HG02840 (cell line): Measurements from ENCODE around the gene C6orf89.

Experiments used
- ATAC-seq: cut with Tn5 transposase; IDR thresholded peaks from one replicate; pipeline ENCODE4 v1.9.1; 2021; ENCODE audit warnings: mild to moderate bottlenecking, moderate library complexity, moderate number of reproducible peaks; ENCODE audit not compliant: unreplicated experiment, low FRiP score

The C6orf89 gene, protein sequence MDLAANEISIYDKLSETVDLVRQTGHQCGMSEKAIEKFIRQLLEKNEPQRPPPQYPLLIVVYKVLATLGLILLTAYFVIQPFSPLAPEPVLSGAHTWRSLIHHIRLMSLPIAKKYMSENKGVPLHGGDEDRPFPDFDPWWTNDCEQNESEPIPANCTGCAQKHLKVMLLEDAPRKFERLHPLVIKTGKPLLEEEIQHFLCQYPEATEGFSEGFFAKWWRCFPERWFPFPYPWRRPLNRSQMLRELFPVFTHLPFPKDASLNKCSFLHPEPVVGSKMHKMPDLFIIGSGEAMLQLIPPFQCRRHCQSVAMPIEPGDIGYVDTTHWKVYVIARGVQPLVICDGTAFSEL

DNA sequence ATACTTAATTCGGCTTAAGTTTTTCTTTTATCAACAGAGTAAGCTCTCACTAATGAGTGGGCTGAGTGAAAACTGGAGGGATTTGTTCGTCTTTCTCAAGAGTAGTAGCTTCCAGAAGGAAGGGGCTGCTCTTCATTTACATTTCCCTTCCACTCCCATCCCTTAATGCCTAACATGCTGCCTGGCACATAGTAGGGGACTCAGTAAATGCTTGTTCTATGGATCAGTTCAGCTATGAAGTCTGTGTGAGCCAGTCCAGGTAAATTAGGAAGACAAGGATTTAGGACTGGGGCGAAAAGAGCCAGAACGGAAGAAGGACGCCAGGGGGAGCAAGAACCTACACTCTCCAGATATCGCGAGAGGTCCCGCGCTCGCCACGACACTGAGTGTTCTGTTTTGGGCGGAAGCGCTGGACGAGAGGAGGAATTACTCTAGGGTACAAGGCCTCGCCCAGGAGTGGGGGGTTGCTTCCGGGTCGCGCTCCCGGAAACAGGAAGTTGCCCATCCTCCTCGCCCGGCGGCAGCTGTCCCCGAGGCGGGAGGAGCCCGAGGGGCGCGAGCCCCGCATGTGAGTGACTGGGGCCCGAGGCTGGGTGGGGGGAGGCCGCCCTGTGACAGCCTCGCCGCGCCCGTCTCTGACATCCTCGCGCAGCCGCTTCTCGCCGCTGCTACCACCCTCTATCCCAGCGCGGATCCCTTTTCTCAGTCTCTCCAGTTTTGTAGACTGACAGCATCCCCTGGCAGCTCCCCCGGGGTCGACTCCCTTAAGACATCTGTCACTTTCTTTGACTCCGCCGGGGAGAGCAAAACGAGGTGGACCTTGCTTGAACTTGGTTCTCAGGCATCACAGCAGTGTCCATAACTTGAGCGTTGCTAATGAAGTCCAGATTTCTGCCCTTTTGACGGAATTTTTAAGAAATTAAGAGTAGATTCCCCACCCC lies at the start of gene C6orf89:
C6orf89 (plus strand) TSS at position 492 of the 941 bp plus-strand sequence. CDS start 13,493 bp downstream, outside the sequence.
- ATAC-seq: peak; percentile 98

GRCh38 chr6:36836111-36837021 lies 49.4 kb upstream of the C6orf89 start:
- no peak for ATAC-seq

- ATAC-seq: no peak
Measured at GRCh38 chr6:36837022-36837339, 48.8 kb upstream of the C6orf89 start.

DNA sequence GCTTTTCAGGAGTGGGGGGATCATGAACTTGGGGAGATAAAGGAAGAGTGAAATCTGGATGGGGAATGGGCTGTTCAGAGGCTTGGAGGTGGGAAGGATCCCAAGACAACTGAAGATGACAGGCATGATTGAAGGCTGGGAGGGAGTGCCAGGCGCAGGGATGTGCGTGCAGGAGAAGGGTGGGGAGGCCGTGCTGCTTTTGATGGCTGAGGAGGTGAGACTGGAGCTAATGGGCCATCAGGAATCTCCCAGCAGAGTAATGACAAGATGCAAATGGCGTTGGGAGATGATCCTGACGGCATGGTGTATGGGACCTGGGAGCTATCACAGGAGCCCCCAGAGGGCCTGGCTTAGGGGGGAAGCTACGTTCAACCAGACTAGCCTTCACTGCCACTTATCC lies 48.1 kb upstream of the C6orf89 start:
- ATAC-seq: no peak

DNA sequence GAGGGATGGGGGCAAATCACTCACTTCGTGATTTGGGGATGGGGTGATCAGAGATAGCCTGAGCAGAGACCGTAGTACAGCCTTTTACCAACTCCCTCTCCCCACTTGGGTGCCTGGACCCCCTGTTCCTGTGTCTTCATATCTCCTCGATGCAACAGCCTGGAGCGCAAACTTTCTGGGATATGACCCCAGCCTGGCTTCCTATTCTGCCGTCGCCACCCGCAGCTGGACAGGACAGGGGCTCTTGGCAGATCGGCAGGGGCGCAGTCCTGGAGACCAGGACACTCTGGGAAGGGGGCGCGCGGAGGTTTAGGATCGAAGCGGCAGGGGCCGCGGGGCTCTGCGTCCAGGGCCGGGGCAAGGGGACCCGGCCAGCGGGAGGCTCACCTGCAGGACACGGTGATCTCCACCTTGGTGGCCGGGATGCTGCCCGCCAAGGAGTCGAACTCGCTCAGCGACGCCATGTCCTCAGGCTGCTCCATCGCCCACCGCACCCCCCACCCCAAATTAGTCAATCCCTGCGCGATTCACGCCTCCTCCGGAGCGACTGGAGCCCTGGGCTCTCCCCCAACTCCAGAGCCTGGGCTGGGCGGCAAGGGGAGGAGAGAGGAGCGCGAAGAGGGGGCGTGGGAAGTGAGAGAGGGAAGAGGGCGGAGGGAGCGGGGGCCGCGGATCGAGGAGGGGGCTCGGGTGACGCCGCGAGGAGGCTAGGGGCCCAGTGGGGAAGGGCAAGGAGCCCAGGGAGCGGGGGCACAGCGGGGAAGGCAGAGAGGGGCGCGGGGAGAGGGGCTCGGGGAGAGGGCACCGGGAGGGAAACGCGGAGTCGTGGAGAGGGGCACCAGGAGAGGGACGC lies 46.6 kb upstream of the C6orf89 start, which contains the start of gene CPNE5:
CPNE5 (minus strand) TSS at position 549 of the 853 bp plus-strand sequence; CDS start at position 482, 67 bp downstream.
- ATAC-seq: no peak

GRCh38 chr6:36839749-36840431 lies 45.9 kb upstream of the C6orf89 start:
- ATAC-seq: no peak

- no peak for ATAC-seq
Measured at GRCh38 chr6:36840432-36841403, 45.0 kb upstream of the C6orf89 start.

DNA sequence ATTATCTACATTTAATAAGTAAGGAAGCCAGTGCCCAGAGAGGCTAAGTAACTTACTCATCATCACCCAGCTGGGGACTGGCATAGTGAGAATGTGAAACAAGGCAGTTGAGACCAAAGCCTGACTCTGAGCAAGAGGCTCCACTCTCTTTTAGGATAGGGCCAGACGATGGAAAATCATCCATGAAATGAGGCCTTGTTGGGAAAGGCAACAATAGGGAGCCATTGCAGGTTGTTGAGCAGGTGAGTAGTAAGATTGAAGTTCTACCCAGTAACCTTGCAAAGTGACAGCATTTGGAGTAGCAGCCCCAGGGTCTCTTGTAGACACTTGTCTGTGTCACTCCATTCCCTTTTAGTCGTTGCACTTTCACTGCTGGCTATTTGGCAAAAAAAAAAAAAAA lies 44.0 kb upstream of the C6orf89 start:
- no peak for ATAC-seq

- ATAC-seq: no peak
Measured at GRCh38 chr6:36843170-36843569, 42.6 kb upstream of the C6orf89 start.

- no peak for ATAC-seq
Measured at GRCh38 chr6:36844232-36845170, 41.3 kb upstream of the C6orf89 start.

DNA sequence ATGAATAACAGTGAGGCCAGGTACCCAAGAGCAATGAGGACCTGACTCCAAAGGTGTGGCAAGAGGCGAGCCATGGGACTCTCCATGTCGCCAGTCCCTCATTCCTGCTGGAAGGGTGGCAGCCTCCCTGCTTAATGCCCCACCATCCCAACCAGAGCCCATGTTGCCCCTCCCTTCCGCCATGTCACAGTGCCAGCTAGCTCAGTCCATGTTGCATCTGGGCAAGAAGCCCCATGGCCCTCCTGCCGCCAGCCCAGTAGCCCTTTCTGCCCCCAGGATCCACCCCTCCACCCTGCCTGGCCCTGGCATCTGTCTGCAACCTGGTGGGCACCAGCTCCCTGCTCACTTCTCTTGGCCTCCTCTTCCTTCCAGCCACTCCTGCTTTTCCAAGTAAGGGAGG lies 40.5 kb upstream of the C6orf89 start:
- no peak for ATAC-seq

- ATAC-seq: no peak
Measured at GRCh38 chr6:36847152-36847551, 38.6 kb upstream of the C6orf89 start.

GRCh38 chr6:36847991-36848390 lies 37.8 kb upstream of the C6orf89 start:
- no peak for ATAC-seq

GRCh38 chr6:36848658-36849441 lies 36.9 kb upstream of the C6orf89 start:
- ATAC-seq: no peak

DNA sequence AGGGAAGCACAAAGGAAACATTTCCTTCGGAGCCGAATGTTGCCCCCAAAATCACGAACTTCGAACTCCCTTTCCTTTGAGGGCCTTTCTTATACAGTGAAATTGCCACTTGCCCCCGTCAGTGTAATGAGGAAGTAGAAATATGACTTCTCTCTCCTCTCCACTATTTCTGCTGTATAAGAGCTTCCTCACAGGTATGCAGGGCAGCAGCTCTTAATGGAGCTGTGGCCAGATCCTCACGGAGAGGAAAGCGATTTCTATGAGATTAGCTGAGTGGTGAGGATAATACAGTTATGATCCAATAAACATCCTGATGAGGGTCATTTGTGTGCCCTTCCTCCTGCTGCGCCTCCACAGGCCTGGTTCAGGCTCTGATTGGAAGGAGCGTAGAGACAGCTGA lies 35.7 kb upstream of the C6orf89 start:
- no peak for ATAC-seq

GRCh38 chr6:36851149-36851614 lies 34.6 kb upstream of the C6orf89 start:
- no peak for ATAC-seq
